ENCODE data around the gene TMTC1. TPM values are rescaled to one million over a fixed set of nuclear protein-coding genes. Genes with fewer than 3 reads are reported as not detected.

The TMTC1 gene
- total RNA-seq, 1 donor from 2014 or later, result 1.4 TPM

- Mint-ChIP-seq H3K27me3 (ENCODE audit: low read depth) (no peaks in the 10 kb centered on the region), H3K36me3 (ENCODE audit: low read depth) (no peaks in the 10 kb centered on the region), H3K4me1 (ENCODE audit: low read depth) (no peaks in the 10 kb centered on the region), H3K27ac (no peak overlapping the region), H3K4me3 (ENCODE audit: low read depth) (no peak overlapping the region), H3K9me3 (no peaks in the 10 kb centered on the region)
- intact Hi-C loops (cut with micrococcal nuclease), result no loop called here
- no peak for DNase-seq (ENCODE audit: low spot score)
These were observed 51.6 kb downstream of the TMTC1 start for GRCh38 chr12:29732191-29732590.

GRCh38 chr12:29731591-29731990, 52.2 kb downstream of the TMTC1 start:
- no peaks in the 10 kb centered on the region for H3K27me3 Mint-ChIP-seq (ENCODE audit: low read depth)
- H3K9me3 Mint-ChIP-seq, result no peaks in the 10 kb centered on the region
- no peak overlapping the region for H3K4me3 Mint-ChIP-seq (ENCODE audit: low read depth)
- no peaks in the 10 kb centered on the region for H3K36me3 Mint-ChIP-seq (ENCODE audit: low read depth)
- H3K4me1 Mint-ChIP-seq (ENCODE audit: low read depth), result no peaks in the 10 kb centered on the region
- intact Hi-C loops (cut with micrococcal nuclease), result no loop called here
- DNase-seq (ENCODE audit: low spot score), result no peak
- no peak overlapping the region for H3K27ac Mint-ChIP-seq

GRCh38 chr12:29730481-29730880, 53.3 kb downstream of the TMTC1 start:
- Mint-ChIP-seq H3K36me3 (ENCODE audit: low read depth) (no peaks in the 10 kb centered on the region), H3K27ac (no peak overlapping the region), H3K4me1 (ENCODE audit: low read depth) (no peaks in the 10 kb centered on the region), H3K27me3 (ENCODE audit: low read depth) (no peaks in the 10 kb centered on the region), H3K4me3 (ENCODE audit: low read depth) (no peak overlapping the region), H3K9me3 (no peaks in the 10 kb centered on the region)
- no peak for DNase-seq (ENCODE audit: low spot score)
- intact Hi-C loops (cut with micrococcal nuclease), result no loop called here

- H3K36me3 Mint-ChIP-seq (ENCODE audit: low read depth), result no peaks in the 10 kb centered on the region
- no peak overlapping the region for H3K4me3 Mint-ChIP-seq (ENCODE audit: low read depth)
- intact Hi-C loops (cut with micrococcal nuclease), result no loop called here
- no peaks in the 10 kb centered on the region for H3K27me3 Mint-ChIP-seq (ENCODE audit: low read depth)
- H3K27ac Mint-ChIP-seq, result no peak overlapping the region
- H3K9me3 Mint-ChIP-seq, result no peaks in the 10 kb centered on the region
- no peaks in the 10 kb centered on the region for H3K4me1 Mint-ChIP-seq (ENCODE audit: low read depth)
- DNase-seq (ENCODE audit: low spot score), result no peak
These were observed 55.7 kb downstream of the TMTC1 start for GRCh38 chr12:29728030-29728429.

GRCh38 chr12:29726741-29727348, 56.9 kb downstream of the TMTC1 start:
- DNase-seq (ENCODE audit: low spot score), result no peak
- intact Hi-C loops (cut with micrococcal nuclease), result no loop called here
- no peaks in the 10 kb centered on the region for H3K4me1 Mint-ChIP-seq (ENCODE audit: low read depth)
- no peaks in the 10 kb centered on the region for H3K9me3 Mint-ChIP-seq
- no peaks in the 10 kb centered on the region for H3K36me3 Mint-ChIP-seq (ENCODE audit: low read depth)
- no peak overlapping the region for H3K27ac Mint-ChIP-seq
- H3K4me3 Mint-ChIP-seq (ENCODE audit: low read depth), result no peak overlapping the region
- H3K27me3 Mint-ChIP-seq (ENCODE audit: low read depth), result no peaks in the 10 kb centered on the region

GRCh38 chr12:29726321-29726692, 57.4 kb downstream of the TMTC1 start:
- Mint-ChIP-seq H3K36me3 (ENCODE audit: low read depth) (no peaks in the 10 kb centered on the region), H3K4me3 (ENCODE audit: low read depth) (no peak overlapping the region), H3K27me3 (ENCODE audit: low read depth) (no peaks in the 10 kb centered on the region), H3K4me1 (ENCODE audit: low read depth) (no peaks in the 10 kb centered on the region), H3K27ac (no peak overlapping the region), H3K9me3 (no peaks in the 10 kb centered on the region)
- DNase-seq (ENCODE audit: low spot score), result no peak
- intact Hi-C loops (cut with micrococcal nuclease), result no loop called here

- H3K27me3 Mint-ChIP-seq (ENCODE audit: low read depth), result no peaks in the 10 kb centered on the region
- intact Hi-C loops (cut with micrococcal nuclease), result no loop called here
These were observed 58.0 kb downstream of the TMTC1 start for GRCh38 chr12:29725587-29726320.

GRCh38 chr12:29722164-29722563, 61.6 kb downstream of the TMTC1 start:
- Mint-ChIP-seq H3K9me3 (no peaks in the 10 kb centered on the region), H3K27ac (no peak overlapping the region), H3K4me3 (ENCODE audit: low read depth) (no peak overlapping the region), H3K27me3 (ENCODE audit: low read depth) (no peaks in the 10 kb centered on the region), H3K36me3 (ENCODE audit: low read depth) (no peaks in the 10 kb centered on the region), H3K4me1 (ENCODE audit: low read depth) (no peaks in the 10 kb centered on the region)
- intact Hi-C loops (cut with micrococcal nuclease), result no loop called here
- DNase-seq (ENCODE audit: low spot score), result no peak

More at GRCh38 chr12:29725587-29726320, 58.0 kb downstream of the TMTC1 start:
- no peaks in the 10 kb centered on the region for H3K4me1 Mint-ChIP-seq (ENCODE audit: low read depth)
- DNase-seq (ENCODE audit: low spot score), result no peak
- no peak overlapping the region for H3K27ac Mint-ChIP-seq
- no peaks in the 10 kb centered on the region for H3K36me3 Mint-ChIP-seq (ENCODE audit: low read depth)
- H3K4me3 Mint-ChIP-seq (ENCODE audit: low read depth), result no peak overlapping the region
- no peaks in the 10 kb centered on the region for H3K9me3 Mint-ChIP-seq

GRCh38 chr12:29719381-29719780, 64.4 kb downstream of the TMTC1 start:
- Mint-ChIP-seq H3K9me3 (no peaks in the 10 kb centered on the region), H3K27me3 (ENCODE audit: low read depth) (no peaks in the 10 kb centered on the region), H3K27ac (no peak overlapping the region), H3K36me3 (ENCODE audit: low read depth) (no peaks in the 10 kb centered on the region), H3K4me1 (ENCODE audit: low read depth) (no peaks in the 10 kb centered on the region), H3K4me3 (ENCODE audit: low read depth) (no peak overlapping the region)
- intact Hi-C loops (cut with micrococcal nuclease), result no loop called here
- DNase-seq (ENCODE audit: low spot score), result no peak

GRCh38 chr12:29717540-29718100, 66.1 kb downstream of the TMTC1 start:
- no peak for DNase-seq (ENCODE audit: low spot score)
- H3K36me3 Mint-ChIP-seq (ENCODE audit: low read depth), result no peaks in the 10 kb centered on the region
- no peak overlapping the region for H3K27ac Mint-ChIP-seq
- no peaks in the 10 kb centered on the region for H3K4me1 Mint-ChIP-seq (ENCODE audit: low read depth)
- H3K27me3 Mint-ChIP-seq (ENCODE audit: low read depth), result no peaks in the 10 kb centered on the region
- intact Hi-C loops (cut with micrococcal nuclease), result no loop called here
- no peaks in the 10 kb centered on the region for H3K9me3 Mint-ChIP-seq
- no peak overlapping the region for H3K4me3 Mint-ChIP-seq (ENCODE audit: low read depth)

GRCh38 chr12:29714966-29715365, 68.8 kb downstream of the TMTC1 start:
- Mint-ChIP-seq H3K4me3 (ENCODE audit: low read depth) (no peak overlapping the region), H3K27ac (no peak overlapping the region), H3K27me3 (ENCODE audit: low read depth) (no peaks in the 10 kb centered on the region), H3K9me3 (no peaks in the 10 kb centered on the region), H3K4me1 (ENCODE audit: low read depth) (no peaks in the 10 kb centered on the region), H3K36me3 (ENCODE audit: low read depth) (no peaks in the 10 kb centered on the region)
- intact Hi-C loops (cut with micrococcal nuclease), result no loop called here
- no peak for DNase-seq (ENCODE audit: low spot score)

GRCh38 chr12:29713729-29714128, 70.0 kb downstream of the TMTC1 start:
- no peak overlapping the region for H3K27ac Mint-ChIP-seq
- intact Hi-C loops (cut with micrococcal nuclease), result no loop called here
- H3K4me1 Mint-ChIP-seq (ENCODE audit: low read depth), result no peaks in the 10 kb centered on the region
- no peaks in the 10 kb centered on the region for H3K9me3 Mint-ChIP-seq
- DNase-seq (ENCODE audit: low spot score), result no peak
- H3K4me3 Mint-ChIP-seq (ENCODE audit: low read depth), result no peak overlapping the region
- H3K36me3 Mint-ChIP-seq (ENCODE audit: low read depth), result no peaks in the 10 kb centered on the region
- no peaks in the 10 kb centered on the region for H3K27me3 Mint-ChIP-seq (ENCODE audit: low read depth)

- no peak for DNase-seq (ENCODE audit: low spot score)
- H3K27me3 Mint-ChIP-seq (ENCODE audit: low read depth), result no peaks in the 10 kb centered on the region
- intact Hi-C loops (cut with micrococcal nuclease), result no loop called here
- H3K36me3 Mint-ChIP-seq (ENCODE audit: low read depth), result no peaks in the 10 kb centered on the region
- H3K27ac Mint-ChIP-seq, result no peak overlapping the region
- no peaks in the 10 kb centered on the region for H3K4me1 Mint-ChIP-seq (ENCODE audit: low read depth)
- no peaks in the 10 kb centered on the region for H3K9me3 Mint-ChIP-seq
- H3K4me3 Mint-ChIP-seq (ENCODE audit: low read depth), result no peak overlapping the region
These were observed 72.4 kb downstream of the TMTC1 start for GRCh38 chr12:29711381-29711780.

Data from activated T-helper 2 cell treated with anti-CD3 and anti-CD28 coated beads, Interferon-gamma antibody, Interleukin-2, Interleukin-4, amounts not matched to agents 10 μg/mL and 5 μg/mL and 100 μg/mL, durations not matched to agents 14 hours and 24 hours and 36 hours (primary cell).